ENCODE results near the gene CYP2W1. TPM values are rescaled to one million over a fixed set of nuclear protein-coding genes. Genes with fewer than 3 reads are reported as not detected.

The CYP2W1 gene
- polyA plus RNA-seq, 2 of the 4 experiments (the other 2 are of a cell fraction), result not detected

DNA sequence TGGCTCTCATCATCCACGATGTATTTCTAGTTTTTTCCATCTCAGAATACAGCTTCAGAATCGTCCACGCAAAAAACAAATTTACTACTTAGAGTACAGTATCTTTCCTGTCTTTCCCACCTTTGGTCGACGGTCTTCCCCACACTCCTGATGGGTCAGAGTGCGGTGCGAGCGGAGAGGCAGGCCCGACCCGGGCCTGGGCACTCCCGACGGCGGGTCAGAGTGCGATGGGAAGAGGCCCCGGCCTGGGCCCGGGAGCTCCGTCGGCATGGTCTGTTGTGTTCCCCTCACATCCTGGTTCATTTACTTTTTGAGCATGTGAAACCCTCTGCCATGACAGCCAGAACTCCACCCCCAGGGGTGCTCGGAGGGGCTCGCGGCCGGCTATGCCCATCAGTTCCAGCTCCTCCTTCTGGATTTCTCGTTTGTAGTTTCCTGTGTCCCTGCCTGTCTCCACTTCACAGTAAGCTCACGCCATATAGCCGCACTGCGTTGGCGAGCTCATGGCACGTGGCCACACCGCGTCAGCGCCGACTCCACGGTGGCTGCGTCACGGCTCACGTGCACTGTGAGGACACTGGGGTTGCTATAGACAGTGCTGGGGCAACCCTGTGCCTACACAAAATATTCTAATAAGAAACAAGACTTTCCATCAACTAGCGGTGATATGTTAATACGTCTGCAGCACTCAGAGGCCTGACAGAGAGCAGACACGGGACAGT is 15.5 kb upstream of the CYP2W1 start:
- no peaks in the 10 kb centered on the region for H3K9me3 ChIP-seq
- no peaks in the 10 kb centered on the region for H3K4me1 ChIP-seq
- FAIRE-seq (no peak), DNase-seq (ENCODE audit: low read depth in 1 of 2, low spot score in 1 of 2) (no peak), ATAC-seq (no peak)
- ChIA-PET CTCF (interaction anchor here (1.2 to 2.9 kb wide), 5 partner anchors 11 to 98 kb away, joined by 3 to 18 read pairs (median 8); no protein-coding TSS in a partner anchor), POLR2A (interaction anchor here (0.6 kb wide), 1 partner anchor 1370 kb away, joined by 3 read pairs; no protein-coding TSS in a partner anchor)
- no peak overlapping the region for H3K4me3 ChIP-seq
- WGBS (ENCODE audit: missing lambda C conversion rate), result 96% methylated on average over 39 of the region's 39 CpGs
- no peak overlapping the region for H3K27ac ChIP-seq
- no peak for TF ChIP-seq ZC3H11A (IDR thresholded peaks at IDR 0.05)
- TF ChIP-seq, protein P1, sequence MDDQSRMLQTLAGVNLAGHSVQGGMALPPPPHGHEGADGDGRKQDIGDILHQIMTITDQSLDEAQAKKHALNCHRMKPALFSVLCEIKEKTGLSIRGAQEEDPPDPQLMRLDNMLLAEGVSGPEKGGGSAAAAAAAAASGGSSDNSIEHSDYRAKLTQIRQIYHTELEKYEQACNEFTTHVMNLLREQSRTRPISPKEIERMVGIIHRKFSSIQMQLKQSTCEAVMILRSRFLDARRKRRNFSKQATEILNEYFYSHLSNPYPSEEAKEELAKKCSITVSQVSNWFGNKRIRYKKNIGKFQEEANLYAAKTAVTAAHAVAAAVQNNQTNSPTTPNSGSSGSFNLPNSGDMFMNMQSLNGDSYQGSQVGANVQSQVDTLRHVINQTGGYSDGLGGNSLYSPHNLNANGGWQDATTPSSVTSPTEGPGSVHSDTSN (IDR thresholded peaks at IDR 0.05), result no peak
- TF ChIP-seq TP53 (CRISPR knock-in tag; IDR thresholded peaks at IDR 0.05), result no peak
- no peak for TF ChIP-seq FOXS1 (CRISPR knock-in tag; IDR thresholded peaks at IDR 0.05)
- H3K4me2 ChIP-seq, result no peak overlapping the region

DNA sequence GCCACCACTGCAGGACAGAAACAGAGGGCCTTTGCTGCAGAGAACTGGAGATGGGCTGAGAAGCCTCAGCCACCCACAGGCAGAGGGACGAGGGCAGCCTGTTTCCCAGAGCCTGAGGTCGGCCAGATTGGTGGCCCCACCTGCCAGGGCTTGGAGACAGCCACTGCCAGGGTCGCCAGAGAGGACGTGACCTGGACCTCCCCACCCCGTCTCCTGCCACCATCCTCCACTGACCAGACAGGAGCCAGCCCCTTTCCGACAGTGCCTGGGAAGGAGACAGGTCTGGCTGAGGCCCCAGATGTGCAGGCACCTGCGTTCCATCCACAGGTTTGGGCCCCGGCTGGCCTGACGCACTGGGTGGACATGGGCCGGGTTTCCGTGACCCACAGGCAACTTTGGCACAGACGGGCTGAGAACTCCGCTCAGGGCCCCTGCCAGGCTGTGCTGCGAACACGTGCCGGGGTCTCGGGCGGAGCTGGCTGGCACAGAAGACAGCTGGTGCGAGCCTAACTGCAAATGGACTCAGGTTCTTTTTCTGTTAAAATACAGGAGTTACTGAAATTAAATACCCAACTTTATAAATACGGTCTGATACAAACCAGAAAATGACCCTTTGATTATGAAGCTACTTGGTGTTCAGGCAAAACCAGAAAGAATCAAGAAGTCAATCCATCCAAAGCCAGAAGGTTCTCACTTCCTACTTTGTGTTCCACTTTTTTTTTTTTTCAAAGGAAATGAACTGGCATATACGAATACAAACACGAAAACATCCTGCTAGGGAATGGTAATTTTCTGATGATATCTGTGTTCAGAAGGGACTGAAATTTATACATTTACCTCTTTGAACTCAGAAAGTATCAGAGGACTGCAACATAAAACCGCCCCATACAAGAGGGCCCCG is 14.5 kb upstream of the CYP2W1 start:
- DNase-seq (ENCODE audit: low read depth in 1 of 2, low spot score in 1 of 2) (no peak), ATAC-seq (no peak), FAIRE-seq (no peak)
- H3K9me3 ChIP-seq, result no peaks in the 10 kb centered on the region
- ChIA-PET POLR2A (no interaction called here), CTCF (interaction anchor here (0.7 to 2.9 kb wide), 9 partner anchors 9 to 463 kb away, joined by 3 to 18 read pairs (median 4); no protein-coding TSS in a partner anchor)
- H3K4me1 ChIP-seq, result peaks cover 4% of the 10 kb centered on the region; the same call in 1 of the 3 replicates
- TF ChIP-seq HOXB13 (CRISPR knock-in tag; IDR thresholded peaks at IDR 0.05; ENCODE audit: low read depth), result no peak
- no peak for TF ChIP-seq ZNF302 (CRISPR knock-in tag; IDR thresholded peaks at IDR 0.05)
- TF ChIP-seq ZC3H11A (IDR thresholded peaks at IDR 0.05), result no peak
- no peak for TF ChIP-seq SMC3 (IDR thresholded peaks at IDR 0.05)
- no peak for TF ChIP-seq NFE2L2 (conservative IDR thresholded peaks at IDR 0.05; ENCODE audit: low read length)
- TF ChIP-seq, protein P2, sequence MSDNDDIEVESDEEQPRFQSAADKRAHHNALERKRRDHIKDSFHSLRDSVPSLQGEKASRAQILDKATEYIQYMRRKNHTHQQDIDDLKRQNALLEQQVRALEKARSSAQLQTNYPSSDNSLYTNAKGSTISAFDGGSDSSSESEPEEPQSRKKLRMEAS (IDR thresholded peaks at IDR 0.05), result no peak
- no peak for TF ChIP-seq CBX8 (IDR thresholded peaks at IDR 0.05)
- TF ChIP-seq, protein P3, sequence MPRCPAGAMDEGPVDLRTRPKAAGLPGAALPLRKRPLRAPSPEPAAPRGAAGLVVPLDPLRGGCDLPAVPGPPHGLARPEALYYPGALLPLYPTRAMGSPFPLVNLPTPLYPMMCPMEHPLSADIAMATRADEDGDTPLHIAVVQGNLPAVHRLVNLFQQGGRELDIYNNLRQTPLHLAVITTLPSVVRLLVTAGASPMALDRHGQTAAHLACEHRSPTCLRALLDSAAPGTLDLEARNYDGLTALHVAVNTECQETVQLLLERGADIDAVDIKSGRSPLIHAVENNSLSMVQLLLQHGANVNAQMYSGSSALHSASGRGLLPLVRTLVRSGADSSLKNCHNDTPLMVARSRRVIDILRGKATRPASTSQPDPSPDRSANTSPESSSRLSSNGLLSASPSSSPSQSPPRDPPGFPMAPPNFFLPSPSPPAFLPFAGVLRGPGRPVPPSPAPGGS (IDR thresholded peaks at IDR 0.05), result no peak
- no peak for TF ChIP-seq EHMT2 (IDR thresholded peaks at IDR 0.05; ENCODE audit: low read depth)
- TF ChIP-seq, protein P4, sequence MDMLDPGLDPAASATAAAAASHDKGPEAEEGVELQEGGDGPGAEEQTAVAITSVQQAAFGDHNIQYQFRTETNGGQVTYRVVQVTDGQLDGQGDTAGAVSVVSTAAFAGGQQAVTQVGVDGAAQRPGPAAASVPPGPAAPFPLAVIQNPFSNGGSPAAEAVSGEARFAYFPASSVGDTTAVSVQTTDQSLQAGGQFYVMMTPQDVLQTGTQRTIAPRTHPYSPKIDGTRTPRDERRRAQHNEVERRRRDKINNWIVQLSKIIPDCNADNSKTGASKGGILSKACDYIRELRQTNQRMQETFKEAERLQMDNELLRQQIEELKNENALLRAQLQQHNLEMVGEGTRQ (IDR thresholded peaks at IDR 0.05), result no peak
- TF ChIP-seq KDM5A (IDR thresholded peaks at IDR 0.05), result no peak
- no peak for TF ChIP-seq FOSL2 (IDR thresholded peaks at IDR 0.05)
- no peak for TF ChIP-seq FOSL2 (CRISPR knock-in tag; IDR thresholded peaks at IDR 0.05)
- TF ChIP-seq, protein P5, sequence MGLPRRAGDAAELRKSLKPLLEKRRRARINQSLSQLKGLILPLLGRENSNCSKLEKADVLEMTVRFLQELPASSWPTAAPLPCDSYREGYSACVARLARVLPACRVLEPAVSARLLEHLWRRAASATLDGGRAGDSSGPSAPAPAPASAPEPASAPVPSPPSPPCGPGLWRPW (IDR thresholded peaks at IDR 0.05), result no peak
- no peak for TF ChIP-seq MYC (IDR thresholded peaks at IDR 0.05; ENCODE audit: borderline replicate concordance, low read length)
- no peak for TF ChIP-seq EHF (CRISPR knock-in tag; IDR thresholded peaks at IDR 0.05)
- H3K4me3 ChIP-seq, result no peak overlapping the region
- WGBS (ENCODE audit: missing lambda C conversion rate), result 96% methylated on average over 20 of the region's 24 CpGs
- H3K4me2 ChIP-seq, result no peak overlapping the region
- H3K27ac ChIP-seq, result no peak overlapping the region
